GM18519 (cell line): ENCODE data around the gene CAMK4.

Experiments used
- ATAC-seq: cut with Tn5 transposase; IDR thresholded peaks from one replicate; pipeline ENCODE4 v1.9.1; 2021; ENCODE audit warnings: mild to moderate bottlenecking, moderate library complexity; ENCODE audit not compliant: unreplicated experiment, low FRiP score

CAMK4 gene

DNA sequence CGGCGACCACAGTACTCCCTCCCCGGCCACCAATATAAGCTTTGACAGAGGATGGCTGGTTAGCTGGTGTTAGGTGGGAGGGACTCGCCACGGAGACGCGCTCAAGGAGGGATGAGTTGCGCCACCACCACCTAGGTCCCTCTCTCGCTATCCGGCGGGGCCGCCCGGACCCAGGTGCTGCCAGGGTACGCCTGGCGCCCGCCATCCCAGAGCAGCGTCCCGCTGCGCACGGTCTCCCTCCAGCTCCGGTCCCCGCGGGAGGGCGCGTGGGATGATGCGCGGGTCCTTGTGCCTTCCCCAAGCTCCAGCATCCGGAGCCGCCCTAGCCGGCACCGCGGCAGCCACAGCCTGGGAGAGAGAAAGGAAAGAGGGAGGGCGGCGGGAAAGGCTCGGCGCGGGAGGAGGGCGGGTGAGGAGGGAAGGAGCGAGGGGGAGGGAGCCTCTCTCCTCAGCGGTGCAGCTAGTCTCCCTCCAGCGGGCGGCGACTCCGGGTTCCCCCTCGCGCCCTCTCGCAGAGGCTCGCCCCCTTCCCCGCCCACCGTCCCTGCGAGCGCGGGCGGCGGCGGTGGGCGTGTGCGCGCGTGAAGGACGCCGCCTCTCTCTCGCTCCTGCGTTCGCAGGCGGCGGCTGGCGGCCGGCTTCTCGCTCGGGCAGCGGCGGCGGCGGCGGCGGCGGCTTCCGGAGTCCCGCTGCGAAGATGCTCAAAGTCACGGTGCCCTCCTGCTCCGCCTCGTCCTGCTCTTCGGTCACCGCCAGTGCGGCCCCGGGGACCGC is at the start of gene CAMK4:
CAMK4 (plus strand) TSS at position 598 of the 774 bp plus-strand sequence; CDS start at position 698, 100 bp downstream.
- ATAC-seq: peak; percentile 61

DNA sequence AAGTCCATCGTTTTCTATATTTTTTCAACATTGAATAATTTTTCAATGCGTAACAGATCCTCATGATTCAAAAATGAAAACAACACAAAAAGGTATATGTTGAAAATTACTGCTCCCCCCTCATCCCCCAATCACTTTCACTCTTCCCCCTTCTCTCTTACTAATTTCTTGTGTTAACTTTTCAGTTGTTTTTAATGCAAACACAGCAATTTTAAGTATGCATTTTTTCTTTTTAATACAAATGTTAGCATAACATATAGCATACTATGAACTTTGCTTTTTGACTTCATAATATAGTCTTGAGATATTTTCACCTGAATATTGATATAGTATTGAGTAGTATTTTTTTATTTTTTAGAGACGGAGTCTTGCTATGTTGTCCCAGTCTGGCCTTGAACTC is 41.1 kb upstream of the CAMK4 start:
- no peak for ATAC-seq

DNA sequence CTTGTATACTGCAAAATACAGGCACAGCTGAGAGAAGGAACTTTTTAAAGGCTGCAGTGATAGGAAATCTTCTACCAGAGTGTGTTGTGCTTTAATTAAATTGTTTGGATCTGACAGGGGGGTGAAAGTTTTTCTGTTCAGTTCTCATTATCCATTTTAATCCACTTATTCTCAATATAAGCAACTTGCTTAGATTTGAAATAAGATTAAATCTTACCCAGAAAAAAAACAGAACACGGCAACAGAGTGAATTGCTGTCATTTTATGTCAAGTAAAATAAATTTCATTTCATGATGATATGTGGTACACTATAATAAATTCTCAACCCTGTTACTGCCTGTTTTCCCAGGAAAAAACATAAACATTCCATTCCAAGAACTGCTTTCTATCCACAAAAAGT is 37.1 kb upstream of the CAMK4 start:
- no peak for ATAC-seq

DNA sequence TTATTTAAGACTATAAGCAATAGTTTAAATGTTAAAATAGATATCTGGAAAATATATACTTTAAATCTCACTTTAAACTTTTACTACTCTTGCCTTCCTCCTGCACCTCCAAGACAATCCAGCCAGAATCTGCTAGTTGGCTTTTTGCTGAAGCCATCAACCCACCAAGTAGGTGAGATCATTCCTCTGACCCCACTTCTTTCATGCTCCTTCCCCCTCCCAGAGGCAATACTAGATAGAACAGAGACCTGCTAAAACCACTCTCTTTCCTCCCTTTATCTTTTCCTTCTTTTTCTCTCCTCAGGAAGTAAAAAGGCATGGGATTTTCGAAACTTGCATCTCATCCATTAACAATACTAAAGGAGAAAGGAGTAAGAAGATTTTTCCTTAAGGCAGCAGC is 30.1 kb upstream of the CAMK4 start:
- ATAC-seq: no peak

DNA sequence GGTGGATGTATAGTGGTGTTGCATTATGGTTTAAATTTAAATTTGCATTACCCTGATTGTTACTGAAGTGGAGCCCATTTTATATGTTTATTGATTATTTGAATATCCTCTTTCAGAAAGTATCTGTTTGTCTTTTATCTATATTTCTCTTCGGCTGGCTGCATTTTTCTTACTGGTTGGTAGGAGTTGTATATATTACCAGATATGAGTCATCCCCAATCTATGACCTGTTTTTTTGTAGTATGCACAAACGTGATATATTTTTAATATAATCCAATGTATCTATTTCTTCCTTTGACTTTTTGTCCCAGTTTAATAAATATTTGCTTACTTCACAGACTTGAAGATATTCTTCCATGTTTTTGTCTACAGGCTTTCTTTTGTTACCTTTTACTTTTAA is 29.3 kb upstream of the CAMK4 start:
- no peak for ATAC-seq

DNA sequence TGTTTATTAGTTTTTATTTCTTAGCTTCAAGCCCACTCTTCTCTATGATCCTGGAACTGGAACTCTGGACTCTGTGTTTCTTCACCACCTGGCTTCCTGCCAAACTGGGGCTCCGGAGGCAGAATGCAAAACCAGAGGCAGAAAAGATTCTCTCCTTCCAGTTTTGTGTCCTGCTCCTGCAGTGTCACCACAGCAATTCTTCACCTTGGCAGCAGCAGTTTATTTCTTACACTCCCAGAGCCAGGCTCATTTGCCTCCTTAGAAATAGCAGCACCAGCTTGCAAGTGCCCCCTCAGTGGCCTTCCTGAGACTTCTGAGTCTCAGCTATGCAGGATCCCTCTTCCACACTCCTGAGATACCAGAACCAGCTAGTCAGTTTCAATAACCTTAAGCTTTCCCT is 26.7 kb upstream of the CAMK4 start:
- no peak for ATAC-seq

DNA sequence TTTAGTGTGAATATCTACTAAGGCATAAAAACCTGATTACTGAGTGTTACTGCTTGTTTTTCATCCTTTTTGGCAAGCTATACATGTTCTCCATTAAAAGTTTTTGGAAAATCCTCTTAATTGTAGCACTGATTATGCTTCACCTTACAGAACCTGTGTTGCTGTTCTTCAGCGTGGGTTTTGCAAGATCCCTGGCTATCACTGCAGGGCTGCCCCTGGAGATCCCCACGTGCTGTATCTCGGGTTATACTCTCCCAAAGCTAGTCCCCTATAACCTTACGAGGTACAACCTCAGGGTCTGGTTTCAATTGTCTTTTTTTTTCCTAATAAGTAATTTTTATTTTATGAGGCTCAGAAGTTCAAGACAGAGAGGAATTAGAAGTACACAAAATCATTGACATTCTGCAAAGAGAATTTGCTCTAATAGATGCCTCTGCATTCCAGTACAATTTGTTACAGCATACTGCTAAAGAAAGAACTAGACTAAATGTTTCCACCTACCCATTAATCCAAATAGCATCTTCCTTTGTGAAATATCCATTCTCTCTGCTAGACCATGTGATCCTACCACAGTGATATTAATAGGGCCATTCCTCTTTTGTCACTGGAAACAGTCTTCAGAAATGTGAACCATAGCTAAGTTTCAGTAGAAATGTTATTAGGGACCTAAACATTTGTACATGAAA is 25.8 kb upstream of the CAMK4 start:
- ATAC-seq: no peak

DNA sequence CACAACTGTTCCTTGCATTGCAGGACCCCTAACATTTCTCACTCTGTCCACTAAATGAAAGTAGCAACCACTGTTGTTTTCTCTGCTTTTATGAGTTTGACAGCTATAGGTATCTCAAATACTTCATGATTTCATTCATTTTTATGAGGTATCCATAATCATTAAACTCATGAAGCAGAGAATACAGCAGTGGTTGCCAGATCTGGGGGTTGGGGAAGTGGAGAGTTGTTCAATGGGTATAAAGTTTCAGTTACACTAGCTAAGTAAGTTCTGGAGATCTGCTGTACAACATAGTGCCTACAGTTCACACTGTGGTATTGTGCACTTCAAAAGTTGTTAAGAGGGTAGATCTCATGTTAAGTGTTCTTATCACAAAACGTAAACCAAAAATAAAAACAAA is 23.4 kb upstream of the CAMK4 start:
- no peak for ATAC-seq

DNA sequence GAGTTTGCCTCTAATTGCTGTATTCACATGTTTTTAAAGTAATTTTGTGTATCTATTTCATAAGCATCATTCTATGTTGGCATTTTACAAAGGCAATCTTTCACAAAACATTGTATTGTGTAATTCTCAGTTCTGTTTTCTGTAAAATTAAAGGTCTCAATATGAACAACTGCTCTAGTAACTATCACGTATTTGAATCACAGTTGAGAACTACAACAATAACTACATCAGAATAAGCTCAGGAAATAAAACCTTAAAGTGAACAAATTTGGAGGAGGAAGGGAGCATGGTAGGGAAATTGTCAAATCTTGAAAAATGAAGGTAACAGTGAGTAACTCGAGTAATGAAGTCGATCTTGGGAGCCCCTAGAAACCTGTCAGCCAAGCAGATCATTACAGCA is 22.5 kb upstream of the CAMK4 start:
- no peak for ATAC-seq

DNA sequence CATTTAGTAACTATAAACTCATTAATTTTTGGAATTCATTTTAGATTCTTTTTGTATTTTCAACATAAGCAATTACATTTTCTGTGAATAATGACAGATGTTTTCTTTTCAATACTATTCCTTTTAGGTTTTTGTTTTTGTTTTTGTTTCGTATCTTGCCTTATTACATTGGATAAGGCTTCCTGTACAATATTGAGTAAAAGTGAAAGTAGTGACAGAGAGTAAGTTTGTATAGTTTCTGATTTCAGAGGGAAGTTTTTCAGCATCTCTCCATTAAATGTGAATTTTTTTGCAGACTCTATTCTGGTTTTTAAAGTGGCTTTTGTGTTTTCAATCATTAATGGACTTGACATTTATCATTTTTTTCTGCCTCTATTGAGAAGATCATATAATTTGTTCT is 12.8 kb upstream of the CAMK4 start:
- ATAC-seq: peak; percentile 94

DNA sequence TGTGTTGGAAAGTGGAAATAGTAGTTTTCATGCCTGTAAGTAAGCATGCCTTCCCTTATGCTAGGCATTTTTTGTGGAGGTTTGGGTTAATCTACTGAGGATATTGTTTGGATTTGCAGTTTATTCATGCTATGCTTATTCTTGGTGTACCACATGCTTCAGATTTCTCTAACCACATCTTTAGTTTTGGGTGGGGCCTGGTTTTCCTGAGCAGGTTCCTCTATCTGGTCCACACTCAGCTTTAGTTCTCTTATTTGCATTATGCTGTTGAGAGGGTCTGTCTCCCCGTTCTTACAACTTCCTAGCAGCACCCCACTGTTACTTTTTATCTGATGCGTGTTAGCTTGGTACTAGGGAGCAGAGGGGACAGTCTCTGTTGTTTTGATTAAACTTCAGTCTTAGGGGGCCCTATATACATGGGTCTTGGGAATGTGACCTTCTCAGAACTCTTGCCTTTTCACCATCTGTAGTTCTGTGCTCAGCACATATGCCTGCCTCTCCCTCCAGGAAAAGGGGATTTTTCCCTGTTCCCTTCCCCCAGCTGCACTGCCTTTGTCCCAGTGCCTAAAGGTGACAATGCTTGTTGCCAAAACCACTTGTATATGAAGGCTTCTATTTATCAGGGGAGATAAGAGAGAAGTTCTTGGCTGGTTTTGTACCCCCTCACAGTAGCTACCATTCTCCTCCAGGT is 10.0 kb upstream of the CAMK4 start:
- no peak for ATAC-seq

DNA sequence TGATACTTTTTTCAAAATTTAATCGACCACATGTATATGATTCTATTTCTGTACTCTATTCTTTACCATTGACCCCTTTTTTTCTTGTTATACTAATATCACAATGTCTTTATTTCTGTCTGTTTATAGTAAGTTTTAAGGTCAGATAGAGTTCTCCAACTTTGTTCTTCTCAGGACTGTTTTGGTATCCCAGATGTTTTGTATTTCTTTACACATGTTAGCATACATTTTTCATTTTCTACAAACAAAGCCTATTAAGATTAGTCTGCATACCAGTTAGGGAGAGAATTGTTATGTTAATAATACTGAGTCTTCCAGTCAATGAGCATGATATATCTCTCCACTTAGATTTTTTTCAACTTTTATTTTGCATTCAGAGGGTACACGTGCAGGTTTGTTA is 8.2 kb upstream of the CAMK4 start:
- ATAC-seq: no peak

DNA sequence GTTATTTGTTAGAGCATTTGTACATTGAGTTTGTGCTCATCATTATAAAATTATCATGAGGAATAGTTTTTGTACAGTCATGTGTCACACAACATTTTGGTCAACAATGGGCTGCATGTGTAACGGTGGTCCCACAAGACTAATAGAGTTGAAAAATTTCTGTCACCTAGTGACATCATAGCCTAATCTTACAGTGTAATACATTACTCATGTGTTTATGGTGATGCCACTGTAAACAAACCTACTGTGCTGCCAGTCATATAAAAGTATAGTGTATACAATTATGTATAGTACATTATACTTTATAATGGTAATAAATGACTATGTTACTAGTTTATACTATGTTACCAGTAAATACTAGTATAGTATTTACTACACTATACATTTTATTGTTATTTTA is 3.0 kb upstream of the CAMK4 start:
- no peak for ATAC-seq

DNA sequence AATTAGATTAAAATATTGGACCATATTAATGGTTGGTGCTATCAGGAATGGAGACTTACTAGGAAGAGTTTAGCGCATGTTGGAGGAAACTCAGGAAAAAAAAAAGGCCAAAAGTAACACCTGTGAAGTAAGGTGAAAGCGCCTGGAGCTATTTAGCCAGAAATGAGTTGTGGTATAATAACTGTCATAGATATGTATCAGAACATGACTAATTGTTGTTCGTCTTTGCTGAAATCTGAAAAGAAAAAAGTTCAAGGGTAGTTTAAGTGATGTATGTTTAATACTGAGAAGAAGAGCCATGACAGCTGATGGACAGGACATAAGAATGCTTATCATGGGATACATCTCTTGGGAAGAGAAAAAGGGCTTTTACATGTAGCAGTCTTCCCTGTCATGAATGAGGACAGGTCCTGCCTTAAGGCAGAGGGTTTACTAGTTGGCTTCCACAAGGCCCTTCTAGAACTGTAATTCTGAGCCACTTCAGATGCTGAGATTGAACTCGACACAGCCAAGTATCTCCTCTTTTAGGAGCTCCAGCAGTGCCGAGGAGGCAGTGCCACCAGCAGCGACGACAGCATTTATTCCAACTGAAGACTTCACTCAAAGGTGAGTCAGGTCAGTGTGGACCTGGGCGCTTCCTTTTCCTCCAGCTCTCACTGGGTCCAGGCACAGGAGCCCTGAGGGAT is 940 bp upstream of the CAMK4 start:
- no peak for ATAC-seq

DNA sequence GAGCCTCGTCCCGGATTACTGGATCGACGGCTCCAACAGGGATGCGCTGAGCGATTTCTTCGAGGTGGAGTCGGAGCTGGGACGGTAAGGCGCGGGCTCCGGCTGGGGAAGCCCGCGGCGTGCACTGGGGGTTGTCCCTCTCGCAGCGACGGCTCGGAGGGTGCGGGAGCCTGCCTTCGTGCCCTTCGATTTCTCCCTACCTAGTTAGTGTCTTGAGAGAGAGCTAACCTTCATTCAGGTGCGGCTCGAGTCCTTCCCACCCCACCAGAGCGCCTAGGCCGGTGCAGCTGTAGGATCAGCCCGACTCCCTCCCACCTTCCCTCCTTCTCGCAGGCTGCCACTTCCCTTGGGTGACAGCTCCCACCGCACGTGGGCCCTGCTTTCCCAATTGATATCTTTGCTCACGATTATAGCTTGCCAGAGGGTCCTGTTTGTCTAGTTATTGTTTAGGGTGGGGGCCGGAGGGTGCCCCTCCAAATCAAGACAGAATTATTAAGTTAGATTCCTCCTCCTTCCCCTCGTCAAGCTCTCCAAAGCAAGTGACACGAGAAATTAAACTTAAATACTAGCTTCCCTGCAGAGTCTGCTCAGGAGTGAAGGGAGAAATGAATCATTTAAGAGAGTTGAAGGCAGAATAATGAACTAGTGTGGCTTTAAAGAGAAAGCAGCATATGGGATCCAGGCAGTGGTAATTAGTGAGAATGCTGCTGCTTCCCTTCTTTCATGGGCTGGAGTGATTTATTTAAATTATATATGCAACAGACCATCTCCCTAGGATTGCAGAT is 569 bp downstream of the CAMK4 start:
- peak; percentile 5 for ATAC-seq

DNA sequence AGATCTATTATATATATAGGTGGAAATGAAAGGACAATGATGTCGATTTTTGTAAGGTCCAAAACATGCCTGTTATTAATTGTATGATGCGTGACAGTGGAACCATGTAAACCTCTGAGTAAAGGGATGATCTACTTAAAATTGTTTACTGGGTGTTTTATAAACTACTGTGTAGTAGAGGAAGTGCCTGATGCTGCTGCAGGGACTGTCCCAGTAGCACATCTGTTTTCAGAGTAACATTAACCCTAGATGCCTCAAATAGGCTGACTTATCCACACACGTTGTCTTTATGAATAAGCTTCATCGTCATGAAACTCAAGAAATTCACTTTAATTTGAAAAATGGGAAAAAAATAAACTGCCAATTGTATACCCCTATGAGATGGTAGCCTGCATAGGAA is 1.7 kb downstream of the CAMK4 start:
- no peak for ATAC-seq

DNA sequence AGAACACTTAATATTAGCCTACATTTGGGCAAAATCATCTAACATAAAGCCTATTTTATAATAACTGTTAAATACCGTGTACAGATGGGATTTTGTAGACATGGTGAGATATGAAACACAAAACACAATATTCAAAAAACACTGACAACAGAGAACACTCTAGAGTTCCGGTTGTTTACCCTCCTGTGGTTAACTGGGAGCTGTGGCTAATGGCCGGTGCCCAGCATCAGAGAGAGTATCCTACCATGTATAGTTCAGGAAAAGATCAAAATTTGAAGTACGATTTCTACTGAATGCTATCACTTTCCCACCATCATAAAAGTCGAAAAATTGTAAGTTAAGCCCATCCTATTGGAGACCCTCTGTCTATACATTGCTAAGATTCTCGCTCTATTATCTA is 2.4 kb downstream of the CAMK4 start:
- ATAC-seq: no peak

DNA sequence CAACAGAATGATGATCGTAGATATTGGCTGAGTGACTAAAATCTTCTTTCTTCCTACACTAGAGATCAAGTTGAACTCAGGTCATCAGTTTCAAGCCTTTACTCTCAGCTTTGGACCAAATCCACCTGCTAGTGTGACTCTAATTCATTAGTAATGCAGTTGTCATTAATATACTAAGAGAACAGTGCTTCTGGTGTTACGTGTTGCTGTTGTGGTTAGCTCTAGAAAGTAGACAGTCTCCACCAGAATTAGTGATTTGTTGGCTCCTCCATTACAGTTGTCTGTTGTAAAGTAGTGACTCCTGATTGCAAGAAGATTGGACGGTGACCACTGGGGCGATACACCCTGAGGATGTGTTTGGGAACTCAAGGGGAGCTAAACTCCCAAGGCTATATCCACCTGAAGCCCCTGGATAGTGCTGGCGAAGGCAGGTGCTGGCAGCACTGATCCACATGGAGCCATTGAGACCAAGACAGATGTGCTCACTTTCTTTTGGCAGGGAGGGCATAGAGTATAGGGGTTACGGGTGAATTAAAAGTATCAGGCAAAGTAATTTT is 3.1 kb downstream of the CAMK4 start:
- no peak for ATAC-seq

DNA sequence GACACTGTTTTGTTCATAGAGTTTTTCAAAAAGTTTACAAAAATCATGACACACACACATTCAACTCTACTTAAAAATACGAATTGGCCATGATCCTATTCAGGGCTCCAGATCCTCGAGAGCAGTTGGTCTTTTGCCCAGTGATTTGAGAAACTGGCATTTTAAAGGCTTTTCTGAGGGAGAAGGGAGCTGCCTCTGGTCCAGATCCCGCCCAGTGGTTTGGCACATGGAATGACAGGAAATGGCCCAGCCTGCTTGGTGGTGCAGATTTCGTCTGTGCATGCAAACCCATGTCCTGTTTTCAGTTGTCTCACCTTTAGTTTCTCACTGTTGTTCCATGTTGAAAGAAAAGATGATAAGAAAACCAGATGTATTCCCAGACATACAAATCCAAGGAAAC is 3.6 kb downstream of the CAMK4 start:
- no peak for ATAC-seq
